ENCODE results near the gene ZNF718. TPM values are rescaled to one million over a fixed set of nuclear protein-coding genes. Genes with fewer than 3 reads are reported as not detected.

The ZNF718 gene
- total and polyA plus RNA-seq, 2 donors (not counting 3 experiments of a cell fraction or from before 2014, with no cell fraction given) = 0.99 to 12.1 TPM

Other genes starting within 250 kb of the ZNF718 start
- gene ZNF595, start 71.2 kb upstream of the ZNF718 start, total RNA-seq = 9.7 and 11.1 TPM in 2 replicates
- 1.5 and 1.8 TPM in 2 replicates for gene ZNF595, start 71.2 kb upstream of the ZNF718 start, polyA plus RNA-seq
- gene ZNF732, start 181.0 kb downstream of the ZNF718 start, total RNA-seq = 1.3 and 3.1 TPM in 2 replicates
- gene ZNF732, start 181.0 kb downstream of the ZNF718 start, polyA plus RNA-seq = 0.03 and 0.04 TPM in 2 replicates
- gene ZNF141, start 213.3 kb downstream of the ZNF718 start, total RNA-seq = 9.8 and 11.4 TPM in 2 replicates
- 2.0 and 2.2 TPM in 2 replicates for gene ZNF141, start 213.3 kb downstream of the ZNF718 start, polyA plus RNA-seq

All from endothelial cell of umbilical vein (primary cell).